ENCODE measurements around the gene BGLAP.

DNA sequence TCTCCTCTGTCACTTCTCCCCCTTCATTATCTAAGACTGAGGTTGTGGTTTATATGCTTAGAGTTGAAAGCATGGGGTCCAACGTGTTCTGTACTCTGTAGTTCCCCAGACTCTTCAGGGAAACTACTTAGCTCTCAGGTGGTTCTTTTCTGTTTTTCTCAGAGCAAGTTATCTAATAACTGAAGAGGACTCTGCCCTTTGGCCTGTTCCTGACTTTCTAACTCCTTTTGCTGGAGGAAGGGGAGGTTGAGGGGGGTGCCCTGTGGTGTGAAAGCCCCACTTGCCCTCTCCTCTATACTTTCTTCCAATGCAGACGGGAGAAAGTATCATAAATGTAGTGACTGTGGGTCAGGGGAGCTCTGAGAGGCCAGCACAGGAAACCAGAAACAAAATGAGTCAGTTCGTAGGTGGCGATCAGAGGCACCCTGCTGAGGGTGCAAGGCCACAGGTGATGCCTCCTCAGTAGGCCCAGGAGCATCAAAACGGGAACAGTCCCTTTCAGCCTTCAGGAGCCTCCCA is 43.1 kb upstream of the BGLAP start:
- TF ChIP-seq CTCF (IDR thresholded peaks at IDR 0.05; ENCODE audit: borderline replicate concordance, extremely low read depth, low read length, poor library complexity, severe bottlenecking) (no peak), EZH2 (IDR thresholded peaks at IDR 0.05; ENCODE audit: borderline replicate concordance, low read depth, low read length, severe bottlenecking) (no peak)

All from DND-41 (cell line).